ENCODE measurements around the gene PSMC3. TPM values are rescaled to one million over a fixed set of nuclear protein-coding genes. Genes with fewer than 3 reads are reported as not detected.

The PSMC3 gene
- total RNA-seq, 6 experiments from 2014 or later: 161 to 238 (median 220) TPM

DNA sequence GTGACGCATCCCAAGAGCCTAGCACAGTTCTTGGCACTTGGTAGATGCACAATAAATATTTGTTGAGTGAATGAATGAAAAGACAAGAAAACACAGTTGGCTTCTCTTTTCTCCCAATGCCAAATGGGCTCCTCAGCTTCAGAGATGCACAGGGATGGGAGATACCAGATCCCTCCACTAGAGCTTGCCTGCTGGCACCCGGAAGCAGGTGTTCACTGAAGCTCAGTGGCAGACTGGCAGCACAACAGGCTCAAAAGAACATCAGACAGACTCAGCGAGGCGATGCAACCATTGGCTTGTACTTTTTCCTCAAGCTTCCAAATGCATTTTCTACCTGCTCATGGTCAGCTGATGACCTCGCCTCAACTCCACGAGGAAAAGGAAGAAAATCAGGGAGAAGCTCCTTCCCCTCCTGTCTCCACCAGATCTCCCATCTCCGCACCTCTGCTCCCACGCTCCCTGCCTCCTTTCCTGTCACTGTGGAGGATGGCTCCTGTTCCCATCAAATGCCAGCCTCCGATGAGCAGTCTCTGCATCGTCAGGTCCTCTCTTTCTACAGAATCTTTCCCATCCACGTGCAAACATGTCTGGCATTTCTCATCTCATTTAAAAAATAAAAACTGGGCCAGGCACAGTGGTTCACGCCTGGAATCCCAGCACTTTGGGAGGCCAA, 16.9 kb upstream of the PSMC3 start:
- Mint-ChIP-seq H3K36me3 (ENCODE audit: low read depth) (no peaks in the 10 kb centered on the region), H3K27ac (no peak overlapping the region), H3K9me3 (no peaks in the 10 kb centered on the region), H3K4me3 (no peak overlapping the region), H3K27me3 (ENCODE audit: insufficient read depth) (peaks cover 2% of the 10 kb centered on the region), H3K4me1 (ENCODE audit: low read depth) (peaks cover 4% of the 10 kb centered on the region; the same call in 1 of the 2 replicates)
- DNase-seq: no peak
- peak; percentile 24; the same call in 1 of the 2 replicates for TF ChIP-seq CTCF (IDR thresholded peaks at IDR 0.05)

- H3K27me3 Mint-ChIP-seq (ENCODE audit: insufficient read depth): peaks cover 2% of the 10 kb centered on the region
- peaks cover 4% of the 10 kb centered on the region; the same call in 1 of the 2 replicates for H3K4me1 Mint-ChIP-seq (ENCODE audit: low read depth)
- DNase-seq: no peak
- H3K27ac Mint-ChIP-seq: no peak overlapping the region
- H3K4me3 Mint-ChIP-seq: no peak overlapping the region
- TF ChIP-seq CTCF (IDR thresholded peaks at IDR 0.05): no peak
- no peaks in the 10 kb centered on the region for H3K36me3 Mint-ChIP-seq (ENCODE audit: low read depth)
- no peaks in the 10 kb centered on the region for H3K9me3 Mint-ChIP-seq
These were observed 16.3 kb upstream of the PSMC3 start for GRCh38 chr11:47442514-47442913.

- no peaks in the 10 kb centered on the region for H3K9me3 Mint-ChIP-seq
- H3K36me3 Mint-ChIP-seq (ENCODE audit: low read depth): no peaks in the 10 kb centered on the region
- TF ChIP-seq CTCF (IDR thresholded peaks at IDR 0.05): no peak
- no peak overlapping the region for H3K27ac Mint-ChIP-seq
- no peaks in the 10 kb centered on the region for H3K4me1 Mint-ChIP-seq (ENCODE audit: low read depth)
- no peak for DNase-seq
- peaks cover 2% of the 10 kb centered on the region for H3K27me3 Mint-ChIP-seq (ENCODE audit: insufficient read depth)
- no peak overlapping the region for H3K4me3 Mint-ChIP-seq
These were observed 15.2 kb upstream of the PSMC3 start for GRCh38 chr11:47441421-47441820.

DNA sequence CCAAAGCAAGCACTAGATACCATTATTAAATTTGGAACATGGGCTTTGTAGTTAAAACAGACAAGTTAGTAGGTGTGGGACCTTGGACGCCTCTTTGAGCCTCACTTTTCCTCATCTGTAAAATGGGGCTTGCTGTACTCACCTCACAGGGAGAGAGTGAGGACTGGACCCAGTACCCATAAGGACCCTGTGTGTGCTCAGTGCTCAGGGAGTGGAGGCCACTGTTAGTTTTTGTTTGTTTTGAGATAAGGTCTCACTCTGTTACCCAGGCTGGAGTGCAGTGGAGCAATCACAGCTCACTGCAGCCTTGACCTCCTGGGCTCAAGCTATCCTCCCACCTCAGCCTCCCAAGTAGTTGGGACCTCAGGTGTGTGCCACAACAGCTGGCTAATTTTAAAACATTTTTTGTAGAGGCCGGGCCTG, 13.8 kb upstream of the PSMC3 start:
- Mint-ChIP-seq H3K36me3 (ENCODE audit: low read depth) (no peaks in the 10 kb centered on the region), H3K4me1 (ENCODE audit: low read depth) (no peaks in the 10 kb centered on the region), H3K9me3 (no peaks in the 10 kb centered on the region), H3K27ac (no peak overlapping the region), H3K4me3 (no peak overlapping the region), H3K27me3 (ENCODE audit: insufficient read depth) (peaks cover 2% of the 10 kb centered on the region)
- TF ChIP-seq CTCF (IDR thresholded peaks at IDR 0.05): no peak
- DNase-seq: no peak

GRCh38 chr11:47438721-47439120, 12.5 kb upstream of the PSMC3 start:
- H3K4me1 Mint-ChIP-seq (ENCODE audit: low read depth): peaks cover 9% of the 10 kb centered on the region
- H3K27ac Mint-ChIP-seq: no peak overlapping the region
- H3K9me3 Mint-ChIP-seq: no peaks in the 10 kb centered on the region
- no peak for DNase-seq
- peaks cover 2% of the 10 kb centered on the region for H3K27me3 Mint-ChIP-seq (ENCODE audit: insufficient read depth)
- TF ChIP-seq CTCF (IDR thresholded peaks at IDR 0.05): no peak
- no peak overlapping the region for H3K4me3 Mint-ChIP-seq
- H3K36me3 Mint-ChIP-seq (ENCODE audit: low read depth): no peaks in the 10 kb centered on the region

All from HFFc6 (cell line).